HG02970 (cell line): ENCODE measurements around the gene RYR1.
"Not testable (repeated sequence)": the region's sequence is repeated elsewhere in the genome, so short reads cannot be mapped to it uniquely, and the experiment has no call there.

Source experiments
- ATAC-seq: cut with Tn5 transposase; IDR thresholded peaks from one replicate; pipeline ENCODE4 v1.9.1; 2021; ENCODE audit warnings: mild to moderate bottlenecking, moderate library complexity, moderate number of reproducible peaks; ENCODE audit not compliant: unreplicated experiment, low FRiP score

The RYR1 gene

GRCh38 chr19:38425810-38426466, 7.6 kb upstream of the RYR1 start, which contains the start of gene RASGRP4:
Gene RASGRP4 (minus strand): TSS chr19:38426219. CDS start chr19:38426091, 128 bp downstream.
- no peak for ATAC-seq

- not testable (repeated sequence) for ATAC-seq
Observed at GRCh38 chr19:38427035-38427677, 6.3 kb upstream of the RYR1 start.

GRCh38 chr19:38429055-38429810, 4.3 kb upstream of the RYR1 start:
- ATAC-seq = no peak

- no peak for ATAC-seq
Observed at GRCh38 chr19:38429811-38430156, 3.7 kb upstream of the RYR1 start.

- no peak for ATAC-seq
Observed at GRCh38 chr19:38430931-38431330, 2.6 kb upstream of the RYR1 start.

GRCh38 chr19:38434549-38435051, 1.1 kb downstream of the RYR1 start:
- ATAC-seq = no peak

- no peak for ATAC-seq
Observed at GRCh38 chr19:38437295-38437694, 3.8 kb downstream of the RYR1 start.

GRCh38 chr19:38437917-38438316, 4.4 kb downstream of the RYR1 start:
- ATAC-seq = no peak

GRCh38 chr19:38440592-38440991, 7.1 kb downstream of the RYR1 start:
- no peak for ATAC-seq

- ATAC-seq = no peak
Observed at GRCh38 chr19:38441657-38442348, 8.3 kb downstream of the RYR1 start.

- no peak for ATAC-seq
Observed at GRCh38 chr19:38442736-38443135, 9.2 kb downstream of the RYR1 start.

GRCh38 chr19:38443458-38443999, 10.0 kb downstream of the RYR1 start:
- ATAC-seq = no peak

GRCh38 chr19:38444026-38444425, 10.5 kb downstream of the RYR1 start:
- no peak for ATAC-seq

GRCh38 chr19:38445362-38445761, 11.9 kb downstream of the RYR1 start:
- no peak for ATAC-seq

- no peak for ATAC-seq
Observed at GRCh38 chr19:38448225-38448624, 14.7 kb downstream of the RYR1 start.

GRCh38 chr19:38449518-38449917, 16.0 kb downstream of the RYR1 start:
- ATAC-seq = no peak

GRCh38 chr19:38451036-38451435, 17.5 kb downstream of the RYR1 start:
- no peak for ATAC-seq

GRCh38 chr19:38451629-38452028, 18.1 kb downstream of the RYR1 start:
- ATAC-seq = no peak

GRCh38 chr19:38452430-38453366, 19.2 kb downstream of the RYR1 start:
- ATAC-seq = no peak
